ENCODE results near the gene APBA2.
"Not testable (repeated sequence)": the region's sequence is repeated elsewhere in the genome, so short reads cannot be mapped to it uniquely, and the experiment has no call there.

APBA2 gene

GRCh38 chr15:28887339-28888174, 1.8 kb downstream of the APBA2 start:
- DNase-seq (no peak), ATAC-seq (replicated peaks) (no peak)
- Mint-ChIP-seq H3K27ac (no peak overlapping the region), H3K4me1 (peaks cover 0 to 2% of the 10 kb centered on the region in 2 donors), H3K36me3 (no peaks in the 10 kb centered on the region), H3K27me3 (peaks cover 34 to 52% of the 10 kb centered on the region in 2 donors), H3K4me3 (no peak overlapping the region), H3K9me3 (no peaks in the 10 kb centered on the region)

DNA sequence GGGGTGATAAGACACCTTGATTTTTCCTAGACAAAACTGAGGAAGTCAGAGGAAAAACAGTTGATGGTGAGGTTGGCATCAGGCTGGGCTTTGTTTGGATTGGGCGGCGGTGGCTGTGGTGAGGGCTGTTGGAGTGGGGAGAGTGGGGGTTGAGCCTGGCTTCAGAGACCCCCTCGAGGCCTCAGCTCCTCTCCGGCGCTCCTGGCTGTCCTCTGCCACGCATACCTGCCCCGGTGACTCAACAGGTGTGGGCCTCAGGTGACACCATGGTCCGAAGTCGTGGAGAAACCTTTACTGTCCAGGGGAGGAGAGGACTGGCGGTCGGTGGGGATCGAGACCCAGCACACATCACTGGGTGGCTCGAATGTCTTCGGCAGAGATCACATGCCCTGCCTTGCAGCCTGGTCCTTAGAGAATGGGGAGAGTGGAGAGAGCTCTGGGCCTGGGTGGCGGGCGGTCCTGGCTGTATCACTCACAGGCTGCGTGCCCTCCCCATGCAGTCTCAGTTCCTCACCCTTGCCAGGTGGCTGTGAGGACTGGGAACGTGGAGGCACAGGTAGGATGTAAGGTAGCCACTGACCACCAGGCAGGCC, 2.6 kb downstream of the APBA2 start:
- Mint-ChIP-seq H3K36me3 (no peaks in the 10 kb centered on the region), H3K9me3 (no peaks in the 10 kb centered on the region), H3K27ac (no peak overlapping the region), H3K4me3 (no peak overlapping the region), H3K27me3 (peaks cover 34 to 48% of the 10 kb centered on the region in 2 donors), H3K4me1 (peaks cover 0 to 2% of the 10 kb centered on the region in 2 donors)
- DNase-seq (no peak), ATAC-seq (replicated peaks) (no peak)

DNA sequence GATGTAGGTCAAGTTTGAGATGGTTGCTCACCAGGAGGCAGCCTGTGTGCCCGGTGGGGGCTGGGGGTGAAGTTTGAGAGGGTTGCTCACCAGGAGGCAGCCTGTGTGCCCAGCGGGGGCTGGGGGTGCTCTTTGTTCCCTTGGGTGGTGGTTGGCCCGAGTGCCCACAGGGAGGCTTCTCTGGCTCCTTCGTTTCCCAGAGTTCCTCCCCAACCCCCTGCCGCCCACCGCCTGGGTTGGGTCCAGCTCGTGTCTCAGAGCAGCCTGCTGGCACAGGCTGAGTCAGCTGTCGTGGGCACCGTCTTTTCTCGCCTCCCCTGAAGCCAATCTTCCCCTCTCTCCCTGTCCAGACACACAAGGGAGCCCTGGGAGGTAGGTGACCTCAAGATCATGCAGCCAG, 3.1 kb downstream of the APBA2 start:
- ATAC-seq (replicated peaks) (no peak), DNase-seq (no peak)
- no peak overlapping the region for H3K4me3 Mint-ChIP-seq
- H3K27ac Mint-ChIP-seq, result no peak overlapping the region
- H3K9me3 Mint-ChIP-seq, result no peaks in the 10 kb centered on the region
- peaks cover 34 to 47% of the 10 kb centered on the region in 2 donors for H3K27me3 Mint-ChIP-seq
- no peaks in the 10 kb centered on the region for H3K36me3 Mint-ChIP-seq
- peaks cover 0 to 2% of the 10 kb centered on the region in 2 donors for H3K4me1 Mint-ChIP-seq

- H3K9me3 Mint-ChIP-seq, result no peaks in the 10 kb centered on the region
- H3K4me1 Mint-ChIP-seq, result peaks cover 0 to 2% of the 10 kb centered on the region in 2 donors
- DNase-seq (no peak), ATAC-seq (replicated peaks) (no peak)
- no peaks in the 10 kb centered on the region for H3K36me3 Mint-ChIP-seq
- no peak overlapping the region for H3K4me3 Mint-ChIP-seq
- H3K27ac Mint-ChIP-seq, result no peak overlapping the region
- peaks cover 36 to 45% of the 10 kb centered on the region in 2 donors for H3K27me3 Mint-ChIP-seq
Measured at GRCh38 chr15:28889346-28889745, 3.6 kb downstream of the APBA2 start.

DNA sequence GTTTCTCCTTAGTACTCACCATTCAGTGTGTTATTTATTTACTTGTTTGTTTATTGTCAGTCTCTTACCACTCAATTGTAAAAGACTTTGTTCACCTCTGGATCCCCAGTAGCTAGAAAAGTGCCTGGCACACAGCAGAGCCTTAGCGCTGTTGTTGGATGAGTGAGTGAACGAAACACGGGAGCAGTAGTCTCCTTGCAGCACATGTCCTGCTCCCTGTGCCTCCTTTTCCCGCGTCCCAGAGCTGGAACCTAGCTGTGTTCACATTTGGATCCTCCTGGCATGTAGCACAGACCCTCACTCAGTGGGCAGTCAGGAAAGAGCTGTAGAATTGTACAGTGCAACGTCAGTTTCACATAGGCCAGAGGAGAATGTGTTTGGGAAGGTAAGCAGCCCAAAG, 4.1 kb downstream of the APBA2 start:
- H3K4me3 Mint-ChIP-seq, H3K36me3 Mint-ChIP-seq, H3K4me1 Mint-ChIP-seq: not testable (repeated sequence)

DNA sequence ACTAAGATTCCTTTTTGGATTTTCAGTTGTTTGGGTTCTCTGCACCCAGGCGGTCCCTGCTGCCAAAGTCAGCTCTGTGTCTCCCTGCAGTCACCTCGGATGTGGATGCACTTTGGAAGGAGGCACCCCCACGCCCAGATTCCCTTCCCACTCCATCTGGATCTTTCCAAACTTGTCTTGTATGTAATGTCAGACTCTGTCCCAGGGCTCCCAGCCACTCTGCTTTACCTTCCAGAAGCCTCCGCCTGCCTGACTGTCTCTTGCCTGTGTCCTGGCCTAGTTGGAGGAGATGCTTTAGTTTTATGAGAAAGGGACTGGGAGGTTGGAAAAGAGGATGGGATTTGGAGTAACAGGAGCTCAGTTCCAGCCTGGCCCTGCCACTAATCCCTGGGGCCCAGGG, 4.5 kb downstream of the APBA2 start:
- ATAC-seq (replicated peaks); H3K36me3 Mint-ChIP-seq; H3K27ac Mint-ChIP-seq; H3K9me3 Mint-ChIP-seq; H3K4me1 Mint-ChIP-seq; DNase-seq; H3K4me3 Mint-ChIP-seq: not testable (repeated sequence)
- peaks cover 35 to 39% of the 10 kb centered on the region in 2 donors for H3K27me3 Mint-ChIP-seq

More for the DNA sequence above, 4.1 kb downstream of the APBA2 start:
- peaks cover 38 to 43% of the 10 kb centered on the region in 2 donors for H3K27me3 Mint-ChIP-seq
- not testable (repeated sequence) for H3K9me3 Mint-ChIP-seq; ATAC-seq (replicated peaks); DNase-seq; H3K27ac Mint-ChIP-seq

GRCh38 chr15:28890711-28891495, 5.1 kb downstream of the APBA2 start:
- Mint-ChIP-seq H3K9me3 (no peaks in the 10 kb centered on the region), H3K27me3 (peaks cover 35 to 38% of the 10 kb centered on the region in 2 donors), H3K27ac (no peak overlapping the region), H3K4me3 (no peak overlapping the region), H3K4me1 (peaks cover 0 to 2% of the 10 kb centered on the region in 2 donors), H3K36me3 (no peaks in the 10 kb centered on the region)
- ATAC-seq (replicated peaks) (no peak), DNase-seq (no peak)

DNA sequence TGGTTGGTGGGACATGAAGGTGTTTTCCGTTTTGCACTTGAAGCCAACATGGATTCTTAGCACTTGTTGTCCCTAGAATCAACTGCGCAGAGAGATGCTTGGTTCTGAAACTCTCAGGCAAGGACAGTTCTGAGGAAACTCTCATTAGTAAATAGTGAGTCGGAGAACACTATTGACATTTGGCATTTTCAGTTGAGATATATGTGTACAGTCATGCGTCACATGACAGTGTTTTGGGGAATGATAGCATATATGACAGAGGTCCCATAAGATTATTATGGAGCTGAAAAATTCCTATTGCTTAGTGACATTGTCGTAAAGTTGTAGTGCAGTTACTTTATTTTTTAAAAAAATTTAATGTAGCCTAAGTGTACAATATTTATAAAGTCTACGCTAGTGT, 5.8 kb downstream of the APBA2 start:
- Mint-ChIP-seq H3K4me3 (no peak overlapping the region), H3K9me3 (no peaks in the 10 kb centered on the region), H3K4me1 (peaks cover 0 to 2% of the 10 kb centered on the region in 2 donors), H3K36me3 (no peaks in the 10 kb centered on the region), H3K27me3 (peaks cover 35 to 38% of the 10 kb centered on the region in 2 donors), H3K27ac (no peak overlapping the region)
- DNase-seq (no peak), ATAC-seq (replicated peaks) (no peak)

DNA sequence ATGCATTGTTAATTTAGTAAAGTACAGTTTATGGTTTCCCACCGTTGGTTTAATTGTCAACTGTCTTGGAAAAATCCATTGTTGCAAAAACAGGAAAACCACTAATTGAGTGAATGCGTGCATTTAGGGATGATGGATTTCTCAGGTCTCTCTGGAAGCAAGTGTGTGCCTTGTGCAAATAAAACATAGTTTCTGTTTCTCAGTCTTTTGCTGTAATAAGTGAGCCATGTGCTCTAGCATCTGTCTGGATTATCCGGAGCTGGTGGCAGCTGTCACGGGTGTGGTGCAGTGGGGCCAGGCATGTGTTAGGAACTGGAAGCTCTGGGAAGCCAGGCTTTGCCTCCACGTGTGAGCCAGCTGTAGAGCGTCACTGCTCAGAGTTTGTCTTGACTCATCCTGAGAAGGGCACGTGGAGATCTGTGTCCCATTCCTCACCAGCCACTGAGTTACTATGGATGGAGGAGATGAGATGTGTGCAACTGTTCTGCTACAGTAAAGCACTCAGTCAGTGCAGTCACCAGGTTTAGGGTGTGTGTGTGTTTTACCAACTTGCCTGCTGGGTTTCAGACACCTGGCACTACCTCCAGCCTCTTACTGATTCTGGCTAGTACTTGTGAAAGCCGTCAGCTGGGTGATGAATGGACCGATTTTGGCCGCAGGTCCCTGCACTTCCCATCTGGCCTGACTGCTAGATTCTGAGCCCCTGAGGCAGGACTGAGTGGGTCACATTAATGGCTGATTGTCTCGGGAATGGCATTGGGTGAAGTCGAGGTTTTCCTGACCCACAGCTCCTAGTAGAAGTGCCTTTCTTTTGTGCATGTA, 7.2 kb downstream of the APBA2 start:
- Mint-ChIP-seq H3K4me1 (no peaks in the 10 kb centered on the region), H3K9me3 (no peaks in the 10 kb centered on the region), H3K27ac (no peak overlapping the region), H3K36me3 (no peaks in the 10 kb centered on the region), H3K27me3 (peaks cover 25 to 29% of the 10 kb centered on the region in 2 donors), H3K4me3 (no peak overlapping the region)
- ATAC-seq (replicated peaks), result no peak
- DNase-seq, result no peak

DNA sequence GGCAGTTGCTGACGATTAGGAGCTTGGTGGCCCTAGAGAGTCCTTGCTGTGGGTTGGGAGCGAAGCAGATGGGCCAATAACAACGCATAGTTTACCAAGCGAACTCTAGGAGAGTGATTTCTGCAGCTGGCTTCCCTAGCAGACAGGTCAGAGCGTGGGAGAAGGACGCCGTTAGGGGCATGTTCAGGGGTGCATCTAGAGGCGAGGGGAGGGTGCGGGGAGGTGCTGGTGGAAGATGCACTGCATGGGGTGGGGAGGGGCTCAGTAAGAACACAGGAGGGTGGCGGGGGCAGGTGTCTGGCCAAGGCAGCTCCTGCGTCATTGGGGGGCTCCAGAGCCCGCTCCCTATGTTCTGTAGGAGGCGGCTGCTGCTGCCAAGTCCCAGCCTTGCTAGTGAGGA, 8.9 kb downstream of the APBA2 start:
- H3K27me3 Mint-ChIP-seq, result peaks cover 13 to 18% of the 10 kb centered on the region in 2 donors
- no peaks in the 10 kb centered on the region for H3K4me1 Mint-ChIP-seq
- H3K36me3 Mint-ChIP-seq, result no peaks in the 10 kb centered on the region
- no peak for DNase-seq
- ATAC-seq (replicated peaks), result no peak
- no peak overlapping the region for H3K4me3 Mint-ChIP-seq
- H3K27ac Mint-ChIP-seq, result no peak overlapping the region
- H3K9me3 Mint-ChIP-seq, result no peaks in the 10 kb centered on the region

- no peak overlapping the region for H3K4me3 Mint-ChIP-seq
- ATAC-seq (replicated peaks), result no peak
- H3K27me3 Mint-ChIP-seq, result peaks cover 10 to 16% of the 10 kb centered on the region in 2 donors
- no peak for DNase-seq
- peaks cover 0 to 2% of the 10 kb centered on the region in 2 donors for H3K4me1 Mint-ChIP-seq
- H3K27ac Mint-ChIP-seq, result no peak overlapping the region
- no peaks in the 10 kb centered on the region for H3K36me3 Mint-ChIP-seq
- H3K9me3 Mint-ChIP-seq, result no peaks in the 10 kb centered on the region
Measured at GRCh38 chr15:28895146-28895545, 9.4 kb downstream of the APBA2 start.

- Mint-ChIP-seq H3K27ac (no peak overlapping the region), H3K4me3 (no peak overlapping the region), H3K36me3 (no peaks in the 10 kb centered on the region), H3K4me1 (peaks cover 3% of the 10 kb centered on the region in 2 donors), H3K9me3 (no peaks in the 10 kb centered on the region), H3K27me3 (peaks cover 6 to 12% of the 10 kb centered on the region in 2 donors)
- ATAC-seq (replicated peaks) (no peak), DNase-seq (no peak)
Measured at GRCh38 chr15:28895566-28895965, 9.8 kb downstream of the APBA2 start.

GRCh38 chr15:28896951-28897350, 11.2 kb downstream of the APBA2 start:
- Mint-ChIP-seq H3K4me3 (no peak overlapping the region), H3K36me3 (no peaks in the 10 kb centered on the region), H3K27ac (no peak overlapping the region), H3K4me1 (peaks cover 7 to 8% of the 10 kb centered on the region in 2 donors), H3K9me3 (no peaks in the 10 kb centered on the region), H3K27me3 (peaks cover 6 to 11% of the 10 kb centered on the region in 2 donors)
- DNase-seq (no peak), ATAC-seq (replicated peaks) (no peak)

Data from stimulated activated naive B cell treated with anti-CD40 and anti-IgM and Interleukin-4, amounts not matched to agents 10 μg/mL and 1 μg/mL and 100 μg/mL, for 72 hours (primary cell).